GM08714 (cell line): ENCODE measurements around the gene SETBP1.
"Not testable (repeated sequence)": the region's sequence is repeated elsewhere in the genome, so short reads cannot be mapped to it uniquely, and the experiment has no call there.

Experiments used
- H3K4me3 ChIP-seq: fragments of 200-500 bp; sonication (Bioruptor generic); 2 replicates; pipeline ENCODE4 v1.5.1; 2014; ENCODE audit warnings: mild to moderate bottlenecking, low read length, inconsistent platforms
- ZNF274 ChIP-seq: IDR thresholded peaks from 2 replicates; pipeline ENCODE4 v1.6.1; 2012; ENCODE audit warnings: mild to moderate bottlenecking, low read depth, low read length

The SETBP1 gene

GRCh38 chr18:44786257-44786656, 105.6 kb downstream of the SETBP1 start:
- peak overlapping the region; percentile 67 for H3K4me3 ChIP-seq
- TF ChIP-seq ZNF274, result no peak

- no peak for TF ChIP-seq ZNF274
- H3K4me3 ChIP-seq, result peak overlapping the region; percentile 67
Measured at GRCh38 chr18:44786688-44787087, 106.0 kb downstream of the SETBP1 start.

- TF ChIP-seq ZNF274, result no peak
- H3K4me3 ChIP-seq, result no peak overlapping the region
Measured at GRCh38 chr18:44788334-44788733, 107.6 kb downstream of the SETBP1 start.

- no peak overlapping the region for H3K4me3 ChIP-seq
- no peak for TF ChIP-seq ZNF274
Measured at GRCh38 chr18:44789710-44790109, 109.0 kb downstream of the SETBP1 start.

GRCh38 chr18:44790860-44791259, 110.2 kb downstream of the SETBP1 start:
- no peak overlapping the region for H3K4me3 ChIP-seq
- no peak for TF ChIP-seq ZNF274

GRCh38 chr18:44791520-44791919, 110.8 kb downstream of the SETBP1 start:
- H3K4me3 ChIP-seq, result no peak overlapping the region

GRCh38 chr18:44792456-44793061, 111.9 kb downstream of the SETBP1 start:
- TF ChIP-seq ZNF274, result no peak
- no peak overlapping the region for H3K4me3 ChIP-seq

More at GRCh38 chr18:44791520-44791919, 110.8 kb downstream of the SETBP1 start:
- TF ChIP-seq ZNF274, result no peak

GRCh38 chr18:44793194-44793593, 112.5 kb downstream of the SETBP1 start:
- no peak for TF ChIP-seq ZNF274
- no peak overlapping the region for H3K4me3 ChIP-seq

GRCh38 chr18:44793685-44794084, 113.0 kb downstream of the SETBP1 start:
- TF ChIP-seq ZNF274, result no peak
- no peak overlapping the region for H3K4me3 ChIP-seq

- no peak for TF ChIP-seq ZNF274
- no peak overlapping the region for H3K4me3 ChIP-seq
Measured at GRCh38 chr18:44795241-44795640, 114.6 kb downstream of the SETBP1 start.

GRCh38 chr18:44796429-44797428, 116.0 kb downstream of the SETBP1 start:
- TF ChIP-seq ZNF274, result no peak
- H3K4me3 ChIP-seq, result no peak overlapping the region

GRCh38 chr18:44798433-44799048, 117.9 kb downstream of the SETBP1 start:
- no peak for TF ChIP-seq ZNF274

GRCh38 chr18:44799382-44799906, 118.8 kb downstream of the SETBP1 start:
- H3K4me3 ChIP-seq, result peak overlapping the region; percentile 25; the same call in 1 of the 2 replicates
- no peak for TF ChIP-seq ZNF274

More at GRCh38 chr18:44798433-44799048, 117.9 kb downstream of the SETBP1 start:
- peak overlapping the region; percentile 1; the same call in 1 of the 2 replicates for H3K4me3 ChIP-seq

- TF ChIP-seq ZNF274, result no peak
- H3K4me3 ChIP-seq, result peak overlapping the region; percentile 64; the same call in 1 of the 2 replicates
Measured at GRCh38 chr18:44799907-44800421, 119.3 kb downstream of the SETBP1 start.

GRCh38 chr18:44800766-44801165, 120.1 kb downstream of the SETBP1 start:
- H3K4me3 ChIP-seq, result not testable (repeated sequence)
